Measurements from ENCODE around the gene MRPS18B.
"Not testable (repeated sequence)": the region's sequence is repeated elsewhere in the genome, so short reads cannot be mapped to it uniquely, and the experiment has no call there.

The MRPS18B gene

GRCh38 chr6:30644769-30645168 is 27.1 kb downstream of the MRPS18B start:
- DNase-seq, result no peak

- no peak for DNase-seq
Observed at GRCh38 chr6:30645989-30646388, 28.3 kb downstream of the MRPS18B start.

- peak; percentile 90 for DNase-seq
Observed at GRCh38 chr6:30646450-30647241, 29.0 kb downstream of the MRPS18B start, which contains the start of gene C6orf136. Gene C6orf136 (plus strand): TSS chr6:30647133. CDS start chr6:30647232, 99 bp downstream.

- peak; percentile 63 for DNase-seq
Observed at GRCh38 chr6:30647242-30648116, 29.8 kb downstream of the MRPS18B start.

- no peak for DNase-seq
Observed at GRCh38 chr6:30651143-30651542, 33.5 kb downstream of the MRPS18B start.

- no peak for DNase-seq
Observed at GRCh38 chr6:30654798-30655742, 37.4 kb downstream of the MRPS18B start.

GRCh38 chr6:30655743-30656094 is 38.1 kb downstream of the MRPS18B start:
- no peak for DNase-seq

GRCh38 chr6:30656513-30656912 is 38.9 kb downstream of the MRPS18B start:
- DNase-seq, result no peak

GRCh38 chr6:30657454-30657853 is 39.8 kb downstream of the MRPS18B start:
- DNase-seq, result no peak

- DNase-seq, result not testable (repeated sequence)
Observed at GRCh38 chr6:30657922-30658321, 40.3 kb downstream of the MRPS18B start.

GRCh38 chr6:30664994-30665767 is 47.5 kb downstream of the MRPS18B start:
- DNase-seq, result no peak

- not testable (repeated sequence) for DNase-seq
Observed at GRCh38 chr6:30666300-30666699, 48.7 kb downstream of the MRPS18B start.

- no peak for DNase-seq
Observed at GRCh38 chr6:30670760-30671527, 53.3 kb downstream of the MRPS18B start.

GRCh38 chr6:30672445-30673253 is 55.0 kb downstream of the MRPS18B start, which contains the start of gene DHX16:
Gene DHX16 (minus strand): TSS chr6:30673006. CDS start chr6:30672841, 165 bp downstream.
- peak; percentile 38 for DNase-seq

Data from activated gamma-delta T cell (primary cell).